Left colon (tissue), 2 donors: ENCODE measurements around the gene ETNPPL. TPM values are rescaled to one million over a fixed set of nuclear protein-coding genes. Genes with fewer than 3 reads are reported as not detected.

Experiments used
- ATAC-seq: fragments of 200-7000 bp; cut with Tn5 transposase; one replicate; pipeline ENCODE4 v1.9.1; 2020; ENCODE audit warnings: mild to moderate bottlenecking, moderate library complexity
- DNase-seq, 2 donors: peaks; one replicate each; pipeline ENCODE4 v3.0.0-alpha.2; 2020
- intact Hi-C, 2 donors: fragments of 100-400 bp; cut with DNase I in 1 of 2; cut with micrococcal nuclease in 1 of 2; formaldehyde crosslinking; loops; one replicate each; pipeline versions ENCODE4 v1.11.2 to v1.14.0; 2022; cut with DNase I, micrococcal nuclease
- total RNA-seq, 2 donors: library from RNA; stranded (reverse); fragmentation: NEBNext Ultra II Directional; extraction: Animal tissue kit (Norgen Biotek cat#: 25700); gene quantifications; one replicate each; pipeline ENCODE4 v1.2.1, GENCODE V29; 2021
- donor health status: DM: no; HTN: no; CAD: no.
- donor health status: DM: yes; HTN: yes; CAD: no.

ETNPPL gene
- total RNA-seq, 2 donors from 2014 or later, result not detected

DNA sequence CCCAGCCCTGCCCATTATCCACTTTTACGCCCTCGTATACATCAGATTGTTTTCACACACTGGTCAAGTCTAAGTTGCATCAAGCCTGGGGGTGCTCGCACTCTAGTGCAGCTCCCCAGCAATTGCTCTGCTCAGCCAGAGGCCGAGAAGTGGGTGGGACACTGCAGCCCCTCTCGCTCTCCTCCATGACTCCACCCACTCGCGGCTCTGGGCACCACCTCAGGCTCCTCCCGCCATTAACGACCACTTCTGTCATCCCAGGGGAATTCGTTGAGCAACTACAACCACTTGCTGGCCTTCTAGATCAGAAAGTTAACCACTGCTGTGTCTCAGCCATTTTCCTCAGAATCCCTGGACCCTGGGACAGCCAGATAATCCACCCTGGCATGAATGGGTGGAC is 53.6 kb downstream of the ETNPPL start:
- ATAC-seq (no peak), DNase-seq (no peak)
- intact Hi-C loops, result no loop called here

DNA sequence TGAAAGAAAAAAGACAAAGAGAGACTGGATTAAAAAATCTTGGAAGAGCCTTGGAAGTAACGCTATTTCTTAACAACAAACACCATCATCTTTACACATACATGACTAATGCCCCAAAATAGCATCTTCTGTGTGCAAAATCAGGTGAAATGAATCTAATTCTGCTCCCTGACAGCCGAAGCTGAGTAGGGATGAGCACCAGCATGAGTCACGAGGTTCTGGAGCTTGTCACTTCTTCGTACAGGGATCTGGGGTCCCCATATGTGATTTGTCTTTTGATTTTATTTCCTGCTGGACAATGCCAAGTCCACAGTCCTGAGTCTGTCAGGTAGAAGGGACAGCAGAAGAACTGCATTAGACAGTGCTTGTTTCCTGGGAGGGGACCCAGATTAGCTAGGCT is 56.6 kb downstream of the ETNPPL start:
- no peak for ATAC-seq
- intact Hi-C loops, result no loop called here
- DNase-seq, result no peak

DNA sequence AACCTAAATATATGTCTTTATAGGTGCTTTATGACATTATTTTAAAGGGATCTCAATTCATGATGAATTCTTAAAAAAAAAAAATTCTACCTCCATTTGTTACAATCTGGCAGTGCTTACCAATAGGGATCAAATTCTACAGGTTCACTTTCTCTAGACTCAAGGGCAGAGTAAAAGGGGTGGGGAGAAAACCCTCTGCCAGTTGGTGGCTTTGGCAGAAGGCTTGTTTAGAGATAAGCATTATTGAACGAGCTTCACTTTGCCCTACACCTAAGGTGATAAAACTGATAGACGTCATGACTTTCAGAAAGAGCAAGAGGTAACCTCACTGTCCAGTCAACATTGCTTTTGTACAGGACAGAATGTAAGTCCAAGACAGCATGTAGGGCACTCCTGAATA is 58.9 kb downstream of the ETNPPL start:
- intact Hi-C loops, result no loop called here
- ATAC-seq (no peak), DNase-seq (no peak)

DNA sequence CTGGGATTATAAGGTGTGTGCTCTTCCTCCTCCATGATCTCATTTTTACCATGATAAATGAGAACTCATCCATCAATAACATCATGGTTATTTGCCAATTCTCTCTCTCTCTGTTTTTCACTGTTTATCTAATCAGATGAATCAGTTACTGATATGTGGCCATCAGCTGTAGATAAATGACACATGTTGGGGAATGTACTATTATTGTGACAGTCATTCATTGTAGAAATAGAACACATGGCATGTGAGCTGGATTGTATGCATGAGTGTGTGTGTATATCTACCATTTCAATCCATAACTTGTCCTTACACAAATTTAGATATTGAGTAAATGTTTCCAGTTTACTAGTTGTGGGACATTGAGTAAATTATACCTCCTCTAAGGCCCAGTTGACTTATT is 59.5 kb downstream of the ETNPPL start:
- no peak for DNase-seq
- intact Hi-C loops, result no loop called here
- ATAC-seq, result no peak

DNA sequence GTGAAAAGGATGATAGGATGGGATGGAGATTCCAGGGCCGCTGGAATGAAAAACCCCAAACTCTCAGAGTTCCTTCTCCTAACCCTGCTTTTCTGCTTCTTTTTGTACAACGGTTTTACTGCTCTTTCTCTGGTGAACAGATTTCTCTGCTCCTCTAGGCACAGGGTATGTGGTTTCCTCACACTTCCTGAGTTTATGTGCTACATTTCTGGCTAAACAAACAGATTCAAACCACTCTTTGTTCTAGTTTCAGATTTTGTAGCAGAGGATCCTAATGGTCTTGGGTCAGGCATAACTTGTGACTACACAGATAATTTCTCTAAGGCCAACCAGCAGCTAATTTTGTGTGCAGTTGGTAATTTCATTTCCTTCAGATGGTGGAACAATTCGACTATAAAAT is 59.9 kb downstream of the ETNPPL start:
- no peak for DNase-seq
- intact Hi-C loops, result no loop called here
- ATAC-seq, result no peak

DNA sequence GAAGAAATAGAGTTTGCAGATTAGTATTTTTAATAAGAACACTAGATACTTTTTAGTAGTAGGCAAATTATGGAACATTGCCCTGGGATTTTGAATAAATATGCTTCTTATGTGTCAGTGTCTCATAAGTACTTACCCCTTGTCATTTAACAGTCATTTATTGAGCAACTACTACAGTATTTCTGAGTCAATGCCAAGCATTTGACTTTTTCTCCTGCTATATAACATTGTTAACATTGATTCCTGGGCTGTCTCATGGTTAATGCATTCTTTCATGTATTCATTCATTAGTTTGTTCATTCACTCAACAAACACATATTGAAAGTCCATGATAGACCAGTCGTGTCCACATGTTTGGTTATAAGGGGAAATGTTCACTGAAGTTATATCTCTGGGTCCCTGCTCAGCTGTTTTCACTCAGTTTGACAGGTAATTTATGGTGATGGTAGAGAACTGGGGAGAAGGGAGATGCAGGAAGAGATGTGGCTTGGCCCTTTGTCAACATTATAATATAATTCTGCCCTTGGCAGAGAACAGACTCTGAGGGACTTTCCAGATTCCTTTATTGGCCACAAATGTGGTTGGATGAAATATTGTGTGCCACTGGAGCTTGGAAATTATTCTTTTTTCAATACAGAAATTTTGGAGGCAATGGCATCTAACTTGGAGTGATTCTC is 62.6 kb downstream of the ETNPPL start:
- DNase-seq (no peak), ATAC-seq (no peak)
- intact Hi-C loops, result no loop called here

DNA sequence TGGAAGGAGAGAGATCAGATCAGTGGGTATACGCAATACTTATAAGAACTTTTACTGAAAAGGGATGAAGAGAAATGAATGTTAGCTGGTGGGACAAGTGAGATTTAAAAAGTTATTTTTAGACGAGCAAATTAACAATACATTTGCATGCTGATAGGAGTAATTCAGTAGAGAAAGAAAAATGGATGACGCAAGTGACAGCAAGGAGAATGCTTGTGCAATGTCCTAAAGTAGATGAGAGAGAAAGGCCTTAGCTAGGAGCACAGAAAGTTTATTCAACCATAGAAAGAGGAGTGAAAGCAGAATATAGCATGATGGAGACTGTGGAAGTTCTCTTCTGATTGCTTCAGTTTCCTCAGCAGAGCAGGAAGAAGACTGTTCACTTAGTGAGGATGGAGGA is 66.7 kb downstream of the ETNPPL start:
- ATAC-seq, result no peak
- DNase-seq, result no peak
- intact Hi-C loops, result no loop called here

DNA sequence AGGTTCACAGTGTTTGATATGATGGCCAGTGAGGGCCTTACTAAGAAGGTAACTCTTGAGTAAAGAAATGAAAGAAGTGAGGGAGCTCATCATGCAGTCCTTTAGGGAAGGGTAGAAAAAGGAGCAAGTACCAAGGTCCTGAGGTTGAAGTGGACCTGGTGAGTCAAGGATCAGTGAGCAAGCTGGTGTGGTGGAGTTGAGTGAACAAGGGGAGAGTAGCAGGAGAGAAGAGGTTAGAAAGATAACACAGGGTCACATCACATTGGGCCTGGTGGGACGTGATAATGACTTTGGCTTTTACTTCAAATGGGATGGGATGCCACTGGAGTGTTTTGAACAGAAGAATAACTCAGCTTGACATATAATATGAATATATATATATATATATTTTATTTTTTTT is 67.8 kb downstream of the ETNPPL start:
- ATAC-seq (no peak), DNase-seq (no peak)
- intact Hi-C loops, result no loop called here

DNA sequence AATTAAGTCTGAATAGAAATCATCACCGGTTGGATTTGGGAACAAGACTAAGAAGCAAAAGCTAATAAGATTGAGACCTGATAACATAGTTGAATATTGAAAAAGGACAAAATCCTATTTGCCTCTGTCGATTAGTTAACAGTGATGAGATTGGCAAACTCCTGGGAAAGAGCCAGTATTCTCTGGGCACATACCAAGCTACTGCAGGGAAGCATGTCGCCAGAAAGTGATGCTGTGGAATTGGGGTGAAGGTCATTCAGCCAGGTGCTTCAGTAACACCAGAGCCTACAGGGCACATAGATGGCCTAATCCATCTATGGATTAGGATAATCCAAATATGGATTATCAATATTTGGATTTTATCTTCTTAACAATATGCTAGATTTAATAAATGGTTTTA is 68.4 kb downstream of the ETNPPL start:
- no peak for ATAC-seq
- no peak for DNase-seq
- intact Hi-C loops, result no loop called here

DNA sequence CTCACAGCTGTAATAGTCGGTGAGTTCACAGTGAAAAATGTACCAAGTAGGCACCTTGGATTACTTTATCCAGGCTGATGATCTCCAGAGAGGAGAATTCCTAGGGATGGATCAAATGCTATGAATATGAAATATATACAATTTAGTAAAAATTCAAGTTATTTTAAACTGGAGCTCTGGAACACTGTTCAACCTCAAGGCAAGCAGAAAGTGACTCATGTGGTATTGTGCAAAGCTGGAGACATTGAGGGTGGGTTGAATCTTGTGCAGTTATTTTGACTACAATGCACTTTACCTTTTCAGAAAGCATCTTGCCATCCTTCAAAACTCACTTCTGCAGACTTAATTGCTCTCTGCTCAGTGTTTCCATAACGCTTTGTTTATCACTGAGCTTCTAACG is 69.0 kb downstream of the ETNPPL start:
- ATAC-seq, result no peak
- DNase-seq, result no peak
- intact Hi-C loops, result no loop called here

DNA sequence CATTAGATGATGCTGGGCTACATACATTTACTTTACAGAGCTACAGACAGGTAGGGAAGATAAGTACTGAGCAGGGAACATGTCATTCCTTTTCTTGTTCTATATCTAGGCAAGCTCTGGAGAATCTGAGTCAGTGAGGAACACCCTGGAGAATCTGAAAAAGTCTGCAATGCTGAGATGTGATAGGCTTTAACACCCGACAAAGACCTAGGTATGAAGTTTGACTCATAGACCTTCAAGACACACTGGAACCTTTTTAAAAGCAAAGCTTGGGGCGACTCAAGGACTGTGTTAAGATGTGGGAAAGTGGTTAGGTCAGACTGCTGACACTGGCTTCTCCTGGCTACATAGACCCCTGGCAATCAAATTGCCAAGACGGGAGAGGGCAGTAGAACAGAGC is 69.6 kb downstream of the ETNPPL start:
- DNase-seq, result no peak
- no peak for ATAC-seq
- intact Hi-C loops, result no loop called here

Other genes with a start within 250 kb of the ETNPPL start
- 100 to 1,000 TPM; 831 to 980 TPM for gene RPL34, start 142.5 kb downstream of the ETNPPL start, total RNA-seq
- 10 to 100 TPM; 66.3 to 72.9 TPM for gene OSTC, start 112.5 kb downstream of the ETNPPL start, total RNA-seq